ENCODE data around the gene SIPA1L3. TPM values are rescaled to one million over a fixed set of nuclear protein-coding genes. Genes with fewer than 3 reads are reported as not detected.

SIPA1L3 gene
- total and polyA plus RNA-seq, 9 of the 15 experiments (the other 6 are each of a cell fraction or from before 2014, with no cell fraction given) = 0.01 to 6.1 (median 2.5) TPM

GRCh38 chr19:38152461-38153379, 245.7 kb downstream of the SIPA1L3 start (continued):
- TF ChIP-seq ZBTB40 (IDR thresholded peaks at IDR 0.05) (no peak), ZBTB40 (CRISPR knock-in tag; IDR thresholded peaks at IDR 0.05) (no peak), SRSF3 (IDR thresholded peaks at IDR 0.05; ENCODE audit: insufficient read depth, low read length) (no peak), AFF4 (CRISPR knock-in tag; IDR thresholded peaks at IDR 0.05) (no peak), SMC3 (conservative IDR thresholded peaks at IDR 0.05; ENCODE audit: insufficient read depth, low read depth, low read length) (no peak), ETS2 (tag; IDR thresholded peaks at IDR 0.05; ENCODE audit: borderline replicate concordance, poor library complexity, severe bottlenecking) (no peak), U2AF2 (optimal IDR thresholded peaks at IDR 0.05; ENCODE audit: low read depth, low read length) (no peak), RB1 (IDR thresholded peaks at IDR 0.05; ENCODE audit: low read depth) (peak; percentile 58; the same call in 1 of the 2 replicates), NFE2L1 (tag; IDR thresholded peaks at IDR 0.05; ENCODE audit: borderline replicate concordance, low read depth) (no peak), ARID2 (IDR thresholded peaks at IDR 0.05) (no peak), SAP30 (IDR thresholded peaks at IDR 0.05; ENCODE audit: borderline replicate concordance, insufficient read depth, low read depth, low read length, poor library complexity, severe bottlenecking) (no peak), HMG20B (CRISPR knock-in tag; IDR thresholded peaks at IDR 0.05) (no peak), KLF1 (tag; IDR thresholded peaks at IDR 0.05) (no peak), SOX6 (IDR thresholded peaks at IDR 0.05) (peak; percentile 89)

Measured in K562 (cell line).